SK-N-SH (cell line): ENCODE data around the gene FKBP9. TPM values are rescaled to one million over a fixed set of nuclear protein-coding genes. Genes with fewer than 3 reads are reported as not detected.
A peak's percentile ranks its signal among the peaks of the same experiment; 100 is the strongest.
"Not testable (repeated sequence)": the region's sequence is repeated elsewhere in the genome, so short reads cannot be mapped to it uniquely, and the experiment has no call there.

Experiments used
- CTCF ChIA-PET: fragments of 300-600, 350-600 bp; formaldehyde crosslinking; extraction: SDS; loops from one replicate; lab custom pipeline; 2021; lab: Yijun Ruan, JAX
- POLR2A ChIA-PET: fragments of 350-600 bp; sonication (Branson Sonifier 250); formaldehyde crosslinking; extraction: SDS; loops from one replicate; lab custom pipeline; 2020; ENCODE audit warnings: antibody characterized with exemption, inconsistent platforms; lab: Yijun Ruan, JAX
- DNase-seq: peaks from one replicate; pipeline ENCODE4 v3.0.0; 2012
- H2AFZ ChIP-seq: fragments of 200-600 bp; sonication (generic); 2 replicates; pipeline ENCODE4 v1.8.1; 2016; ENCODE audit warnings: antibody characterized with exemption, mild to moderate bottlenecking, low read depth
- H3F3A ChIP-seq: fragments of 200-600 bp; sonication (generic); replicated peaks from 2 replicates; pipeline ENCODE3; 2016; ENCODE audit warnings: antibody characterized with exemption, mild to moderate bottlenecking; ENCODE audit not compliant: insufficient read depth
- H3K27ac ChIP-seq, 2 experiments: fragments of 200-500 bp in 1 of 2; fragments of 200-600 bp in 1 of 2; sonication (Bioruptor generic) in 1 of 2; sonication (generic), shearing (Covaris generic) in 1 of 2; 2 replicates each; pipeline versions ENCODE4 v1.5.1 to v1.6.1; 2014 to 2016; ENCODE audit warnings: low read depth in 2 of 2, inconsistent platforms in 1 of 2, low read length in 1 of 2, mild to moderate bottlenecking in 1 of 2, mixed read lengths in 1 of 2
- H3K27me3 ChIP-seq: fragments of 200-600 bp; sonication (generic), shearing (Covaris generic); 2 replicates; pipeline ENCODE4 v1.6.1; 2016; ENCODE audit warnings: mixed run types; ENCODE audit not compliant: insufficient read depth
- H3K36me3 ChIP-seq, 2 experiments: fragments of 200-500 bp in 1 of 2; fragments of 200-600 bp in 1 of 2; sonication (Bioruptor generic) in 1 of 2; sonication (generic) in 1 of 2; replicated peaks in 1 of 2; 2 replicates each; pipeline versions ENCODE3 to v1.5.1; 2014 to 2016; ENCODE audit warnings: low read length in 1 of 2, mild to moderate bottlenecking in 1 of 2; ENCODE audit not compliant: insufficient read depth in 2 of 2, control insufficient read depth in 1 of 2
- H3K4me1 ChIP-seq, 2 experiments: fragments of 200-500 bp in 1 of 2; fragments of 200-600 bp in 1 of 2; sonication (Bioruptor generic) in 1 of 2; sonication (generic), shearing (Covaris generic) in 1 of 2; 2 replicates each; pipeline versions ENCODE4 v1.5.1 to v1.6.1; 2014 to 2016; ENCODE audit warnings: low read depth in 1 of 2, low read length in 1 of 2, mixed run types in 1 of 2; ENCODE audit not compliant: insufficient read depth in 2 of 2, control insufficient read depth in 1 of 2
- H3K4me2 ChIP-seq: fragments of 200-600 bp; sonication (generic), shearing (Covaris generic); 2 replicates; pipeline ENCODE4 v1.6.1; 2017; ENCODE audit warnings: mixed run types
- H3K4me3 ChIP-seq, 2 experiments: fragments of 200-500 bp in 1 of 2; fragments of 200-600 bp in 1 of 2; sonication (Bioruptor generic) in 1 of 2; sonication (generic), shearing (Covaris generic) in 1 of 2; 2 replicates each; pipeline versions ENCODE4 v1.5.1 to v1.8.1; 2014 to 2016; ENCODE audit warnings: low read depth in 2 of 2, inconsistent platforms in 1 of 2, low read length in 1 of 2, mild to moderate bottlenecking in 1 of 2, mixed read lengths in 1 of 2, moderate library complexity in 1 of 2
- H3K79me2 ChIP-seq: fragments of 200-600 bp; sonication (generic); 2 replicates; pipeline ENCODE4 v1.8.1; 2017; ENCODE audit warnings: mild to moderate bottlenecking; ENCODE audit not compliant: insufficient read depth
- H3K9ac ChIP-seq: fragments of 200-600 bp; sonication (generic); 2 replicates; pipeline ENCODE4 v1.6.1; 2017; ENCODE audit warnings: mixed run types
- H3K9me2 ChIP-seq: fragments of 200-600 bp; sonication (generic); 2 replicates; pipeline ENCODE4 v1.6.1; 2017; ENCODE audit warnings: mixed run types
- H3K9me3 ChIP-seq: fragments of 200-600 bp; sonication (generic); 2 replicates; pipeline ENCODE4 v1.6.1; 2017; ENCODE audit warnings: mixed run types, mild to moderate bottlenecking, moderate library complexity
- H4K20me1 ChIP-seq: fragments of 200-600 bp; sonication (generic); 2 replicates; pipeline ENCODE4 v1.6.1; 2017; ENCODE audit warnings: mild to moderate bottlenecking, mixed run types; ENCODE audit not compliant: insufficient read depth
- WGBS: methylation state at CpG from one replicate; pipeline ENCODE4 v1.1.6; 2017; ENCODE audit warnings: low lambda C conversion rate; 5-methylcytosine and 5-hydroxymethylcytosine counted together
- polyA plus RNA-seq, 3 experiments: library from polyadenylated mRNA; depleted of rRNA; stranded (reverse); fragments of >200 nt; gene quantifications; 2 replicates each; pipeline ENCODE4 v1.2.3, GENCODE V29; 2012
- TF ChIP-seq, protein P1 (sequence below): fragments of 200-600 bp; sonication (generic); IDR thresholded peaks from 2 replicates; pipeline ENCODE4 v1.6.1; 2017; ENCODE audit warnings: antibody characterized with exemption, mild to moderate bottlenecking, moderate library complexity

FKBP9 gene
- polyA plus RNA-seq, 1 of the 3 experiments (the other 2 are of a cell fraction), result 211 TPM

DNA sequence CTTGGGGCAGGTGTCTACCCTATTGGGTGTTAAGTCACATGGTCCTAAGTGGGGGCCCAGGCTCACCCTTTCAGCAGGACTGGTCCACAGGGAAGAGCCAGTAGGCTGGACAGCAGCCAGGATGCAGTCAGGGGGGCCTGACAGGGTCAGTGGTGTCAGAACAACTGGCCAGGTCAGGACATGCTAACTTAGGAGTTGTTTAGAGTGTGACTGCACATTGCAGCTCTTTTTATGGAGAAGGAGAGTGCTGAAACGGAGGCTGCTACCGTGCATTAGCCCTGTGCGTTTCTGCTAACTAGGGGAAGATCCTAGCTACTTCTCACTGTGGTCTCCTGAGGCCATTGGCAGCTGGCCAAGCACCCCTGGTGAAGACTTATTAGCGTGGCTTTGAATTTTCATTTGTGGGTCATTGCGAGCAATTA, 6.7 kb downstream of the FKBP9 start:
- H3K9ac ChIP-seq, H3K9me3 ChIP-seq, H3K36me3 ChIP-seq, H3K4me3 ChIP-seq, H3K9me2 ChIP-seq, H3K4me2 ChIP-seq, H3F3A ChIP-seq, H2AFZ ChIP-seq, H3K27me3 ChIP-seq, H4K20me1 ChIP-seq, H3K27ac ChIP-seq, POLR2A ChIA-PET: not testable (repeated sequence)
- CTCF ChIA-PET, result interaction anchor here (0.9 to 1.5 kb wide), 2 partner anchors 64 to 144 kb away, joined by 3 read pairs; no protein-coding TSS in a partner anchor
- DNase-seq, result peak; percentile 39
- 72% methylated on average over 5 of the region's 5 CpGs for WGBS
- peaks cover 5 to 10% of the 10 kb centered on the region in 2 experiments; a peak in 2 of 4 replicates for H3K4me1 ChIP-seq
- peaks cover 58% of the 10 kb centered on the region for H3K79me2 ChIP-seq

DNA sequence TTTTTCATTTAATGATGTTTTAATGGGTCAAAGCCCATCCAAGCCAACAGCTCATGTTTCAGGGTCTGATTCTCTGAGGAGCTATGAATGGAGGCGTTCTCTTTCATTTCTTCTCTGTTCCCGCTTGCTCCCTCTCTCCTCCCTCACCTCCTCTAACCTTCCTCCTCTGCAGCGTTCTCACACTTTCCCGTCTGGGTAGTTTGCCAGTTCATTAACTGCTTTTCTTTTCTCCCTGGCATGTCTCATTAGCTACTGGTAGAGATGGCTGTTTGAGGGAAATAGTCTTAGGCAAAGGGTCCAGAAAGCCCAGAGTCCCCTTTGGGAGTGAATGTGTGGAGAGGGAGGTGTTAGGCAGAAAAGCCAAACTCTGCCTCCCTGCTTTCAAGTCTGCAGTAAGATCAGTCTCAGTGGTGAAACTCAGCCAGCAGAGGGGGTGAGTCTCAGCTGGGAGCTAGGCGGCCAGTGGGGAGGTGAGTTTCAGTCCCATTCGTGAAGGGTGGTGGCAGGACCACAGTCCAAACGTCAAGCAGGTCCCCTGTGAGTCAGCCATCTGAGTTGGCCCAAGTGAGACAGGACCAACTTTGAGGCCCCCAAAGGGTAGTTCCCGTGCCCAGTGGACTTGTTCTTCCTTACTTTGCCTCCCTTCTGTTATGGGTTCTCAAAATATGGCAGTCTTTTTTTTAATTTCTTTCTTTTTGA, 7.4 kb downstream of the FKBP9 start:
- H3K27me3 ChIP-seq, H3K27ac ChIP-seq, H3K36me3 ChIP-seq, H2AFZ ChIP-seq, H3F3A ChIP-seq, H3K9me3 ChIP-seq, H3K4me2 ChIP-seq, DNase-seq, H3K9me2 ChIP-seq, H4K20me1 ChIP-seq, H3K4me3 ChIP-seq, H3K9ac ChIP-seq, POLR2A ChIA-PET: not testable (repeated sequence)
- Histone ChIP-seq H3K79me2 (peaks cover 53% of the 10 kb centered on the region), H3K4me1 (peaks cover 5 to 10% of the 10 kb centered on the region in 2 experiments; a peak in 2 of 4 replicates)
- CTCF ChIA-PET, result interaction anchor here (0.9 to 1.5 kb wide), 3 partner anchors 63 to 143 kb away, joined by 3 read pairs; no protein-coding TSS in a partner anchor
- TF ChIP-seq, protein P1, sequence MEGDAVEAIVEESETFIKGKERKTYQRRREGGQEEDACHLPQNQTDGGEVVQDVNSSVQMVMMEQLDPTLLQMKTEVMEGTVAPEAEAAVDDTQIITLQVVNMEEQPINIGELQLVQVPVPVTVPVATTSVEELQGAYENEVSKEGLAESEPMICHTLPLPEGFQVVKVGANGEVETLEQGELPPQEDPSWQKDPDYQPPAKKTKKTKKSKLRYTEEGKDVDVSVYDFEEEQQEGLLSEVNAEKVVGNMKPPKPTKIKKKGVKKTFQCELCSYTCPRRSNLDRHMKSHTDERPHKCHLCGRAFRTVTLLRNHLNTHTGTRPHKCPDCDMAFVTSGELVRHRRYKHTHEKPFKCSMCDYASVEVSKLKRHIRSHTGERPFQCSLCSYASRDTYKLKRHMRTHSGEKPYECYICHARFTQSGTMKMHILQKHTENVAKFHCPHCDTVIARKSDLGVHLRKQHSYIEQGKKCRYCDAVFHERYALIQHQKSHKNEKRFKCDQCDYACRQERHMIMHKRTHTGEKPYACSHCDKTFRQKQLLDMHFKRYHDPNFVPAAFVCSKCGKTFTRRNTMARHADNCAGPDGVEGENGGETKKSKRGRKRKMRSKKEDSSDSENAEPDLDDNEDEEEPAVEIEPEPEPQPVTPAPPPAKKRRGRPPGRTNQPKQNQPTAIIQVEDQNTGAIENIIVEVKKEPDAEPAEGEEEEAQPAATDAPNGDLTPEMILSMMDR, result peak; percentile 47
- 72% methylated on average over 7 of the region's 8 CpGs for WGBS

DNA sequence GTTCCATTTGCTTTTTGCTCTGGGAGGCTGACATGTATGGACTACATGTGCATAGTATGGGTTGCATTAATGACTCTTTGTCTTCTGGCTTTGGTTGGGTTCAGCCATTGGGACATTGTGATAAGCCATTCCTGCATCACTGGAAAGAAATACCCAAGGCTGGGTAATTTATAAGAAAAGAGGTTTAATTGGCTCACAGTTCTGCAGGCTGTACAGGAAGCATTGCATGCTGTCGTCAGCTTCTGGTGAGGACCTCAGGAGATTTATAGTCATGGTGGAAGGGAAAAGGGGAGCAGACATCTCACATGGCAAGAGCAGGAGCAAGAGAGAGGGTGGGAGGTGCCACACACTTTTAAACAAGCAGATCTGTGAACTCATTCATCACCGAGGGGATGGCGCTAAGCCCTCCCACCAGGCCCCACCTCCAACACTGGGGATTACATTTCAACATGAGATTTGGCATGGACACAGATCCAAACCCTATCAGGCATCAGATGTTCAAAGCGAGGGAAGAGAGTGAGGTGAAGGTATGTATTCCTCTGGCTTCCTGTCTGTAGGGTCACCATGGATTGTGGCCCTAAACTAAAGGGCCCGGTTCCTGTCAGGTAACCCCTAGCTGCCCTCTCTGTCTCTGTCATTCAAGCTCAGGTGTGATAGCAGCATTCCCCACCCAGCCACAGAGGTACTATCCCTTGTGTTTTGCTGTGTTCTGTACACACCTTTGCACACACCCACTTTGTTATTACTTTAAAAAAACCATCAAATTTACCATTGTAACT, 9.4 kb downstream of the FKBP9 start:
- H3K9ac ChIP-seq, H3F3A ChIP-seq, H3K9me2 ChIP-seq, POLR2A ChIA-PET, DNase-seq, H4K20me1 ChIP-seq, CTCF ChIA-PET, H2AFZ ChIP-seq, H3K27ac ChIP-seq, H3K27me3 ChIP-seq, H3K36me3 ChIP-seq, H3K4me2 ChIP-seq, H3K9me3 ChIP-seq, H3K4me3 ChIP-seq: not testable (repeated sequence)
- Histone ChIP-seq H3K4me1 (peaks cover 5 to 10% of the 10 kb centered on the region in 2 experiments; a peak in 2 of 4 replicates), H3K79me2 (peaks cover 46% of the 10 kb centered on the region)
- WGBS, result 98% methylated on average over 5 of the region's 5 CpGs

DNA sequence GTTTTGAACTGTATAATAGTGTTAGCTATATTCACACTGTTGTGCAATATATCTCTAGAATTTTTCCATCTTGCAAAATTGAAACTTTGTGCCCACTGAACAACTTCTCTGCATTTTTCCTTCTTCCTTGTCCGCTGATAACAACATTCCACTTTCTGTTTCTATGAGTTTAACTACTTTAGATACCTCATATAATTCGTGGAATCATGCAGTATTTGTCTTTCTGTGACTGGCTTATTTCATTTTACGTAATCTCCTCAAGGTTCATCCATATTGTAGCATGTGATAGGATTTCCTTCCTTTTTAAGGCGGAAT, 10.0 kb downstream of the FKBP9 start:
- CTCF ChIA-PET, H3K4me2 ChIP-seq, POLR2A ChIA-PET, H3K27me3 ChIP-seq, H4K20me1 ChIP-seq, H3K27ac ChIP-seq, DNase-seq, H3K9me2 ChIP-seq, H3K9me3 ChIP-seq, H3K9ac ChIP-seq, H3K36me3 ChIP-seq, H3K4me3 ChIP-seq, H2AFZ ChIP-seq, H3F3A ChIP-seq: not testable (repeated sequence)
- Histone ChIP-seq H3K79me2 (peaks cover 45% of the 10 kb centered on the region), H3K4me1 (peaks cover 5 to 10% of the 10 kb centered on the region in 2 experiments; a peak in 2 of 4 replicates)
- 94% methylated on average over 4 of the region's 4 CpGs for WGBS

DNA sequence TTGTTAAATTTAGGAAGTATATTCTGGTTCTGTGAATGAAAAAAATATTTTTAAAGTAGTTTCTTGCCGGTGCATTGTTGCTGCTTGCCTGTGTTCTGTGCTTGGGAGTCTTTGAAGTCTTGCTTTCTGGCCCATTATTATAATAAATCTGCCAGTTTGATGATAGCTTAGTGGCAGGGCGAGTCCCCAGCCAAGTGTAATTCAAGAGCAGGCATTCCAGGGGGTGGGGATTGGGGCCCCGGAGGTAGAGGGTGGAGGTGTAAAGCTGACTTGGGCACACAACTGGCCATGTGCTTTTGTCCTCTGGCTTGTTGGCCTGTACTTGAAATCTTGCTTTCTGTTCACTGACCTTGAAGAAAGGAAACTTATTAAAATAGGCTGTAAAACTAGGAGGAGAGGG, 14.7 kb downstream of the FKBP9 start:
- H3K4me3 ChIP-seq, DNase-seq, H3K27me3 ChIP-seq, H3K4me2 ChIP-seq, H3F3A ChIP-seq, H3K36me3 ChIP-seq, H4K20me1 ChIP-seq, H3K27ac ChIP-seq, H3K4me1 ChIP-seq, H3K9me2 ChIP-seq, H2AFZ ChIP-seq, H3K9me3 ChIP-seq, POLR2A ChIA-PET, CTCF ChIA-PET, H3K9ac ChIP-seq: not testable (repeated sequence)
- 84% methylated on average over 2 of the region's 3 CpGs for WGBS
- peaks cover 29% of the 10 kb centered on the region for H3K79me2 ChIP-seq
